ENCODE data around the gene DAO.

Gene DAO

GRCh38 chr12:108928695-108929094, 48.8 kb downstream of the DAO start:
- DNase-seq, result no peak

- no peak for DNase-seq
Measured at GRCh38 chr12:108930155-108930554, 50.3 kb downstream of the DAO start.

- no peak for DNase-seq
Measured at GRCh38 chr12:108930756-108931155, 50.9 kb downstream of the DAO start.

GRCh38 chr12:108933949-108934348, 54.1 kb downstream of the DAO start:
- DNase-seq, result no peak

- no peak for DNase-seq
Measured at GRCh38 chr12:108935159-108935763, 55.4 kb downstream of the DAO start.

- no peak for DNase-seq
Measured at GRCh38 chr12:108938247-108938924, 58.5 kb downstream of the DAO start.

- no peak for DNase-seq
Measured at GRCh38 chr12:108939594-108939993, 59.7 kb downstream of the DAO start.

- no peak for DNase-seq
Measured at GRCh38 chr12:108940138-108940537, 60.2 kb downstream of the DAO start.

- DNase-seq, result no peak
Measured at GRCh38 chr12:108947097-108947496, 67.2 kb downstream of the DAO start.

- no peak for DNase-seq
Measured at GRCh38 chr12:108948367-108948766, 68.5 kb downstream of the DAO start.

GRCh38 chr12:108949976-108950375, 70.1 kb downstream of the DAO start:
- no peak for DNase-seq

Data from stimulated activated CD4-positive, alpha-beta T cell treated with anti-CD3 and anti-CD28 coated beads, Interleukin-4, amount 100 ng/mL, for 1 hour (primary cell).